Ishikawa (cell line): ENCODE results near the gene RGS4.

Experiments used
- REST ChIP-seq: IDR thresholded peaks from 2 replicates; pipeline ENCODE4 v1.6.1; 2012; ENCODE audit warnings: low read depth, mild to moderate bottlenecking
- TAF1 ChIP-seq: IDR thresholded peaks from 2 replicates; pipeline ENCODE4 v1.6.1; 2012; ENCODE audit warnings: low read depth, mild to moderate bottlenecking
- TCF12 ChIP-seq: IDR thresholded peaks from 2 replicates; pipeline ENCODE4 v1.6.1; 2012; ENCODE audit warnings: low read depth
- TEAD4 ChIP-seq: IDR thresholded peaks from 2 replicates; pipeline ENCODE4 v1.6.1; 2012
- YY1 ChIP-seq: IDR thresholded peaks from 2 replicates; pipeline ENCODE4 v1.6.1; 2012; ENCODE audit warnings: low read depth
- ZBTB7A ChIP-seq: IDR thresholded peaks from 2 replicates; pipeline ENCODE4 v1.6.1; 2012; ENCODE audit warnings: low read depth

GRCh38 chr1:163095213-163095612, 26.1 kb downstream of the RGS4 start:
- no peak for TF ChIP-seq TEAD4
- TF ChIP-seq TAF1 = no peak
- no peak for TF ChIP-seq REST
- TF ChIP-seq ZBTB7A = no peak
- TF ChIP-seq TCF12 = no peak
- no peak for TF ChIP-seq YY1
